Measurements from ENCODE around the gene RLN3.

DNA sequence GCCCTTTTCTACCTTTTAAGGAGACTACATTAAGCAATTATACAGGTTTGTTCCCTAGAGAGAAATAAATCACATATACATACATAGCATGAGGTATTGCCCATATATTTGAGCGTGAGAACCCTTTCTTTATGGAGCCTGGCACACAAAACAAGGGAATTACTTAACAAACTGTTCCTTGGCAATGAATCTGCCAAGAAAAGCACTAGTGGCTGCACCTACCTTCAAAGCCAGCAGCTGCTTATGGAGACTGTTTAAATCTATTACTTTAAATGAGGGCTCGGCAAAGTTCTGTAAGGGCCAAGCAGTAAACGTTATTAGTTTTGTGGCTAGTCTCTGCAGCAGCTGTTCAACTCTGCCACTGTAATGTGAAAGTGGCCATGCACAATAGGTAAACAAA is 28.9 kb upstream of the RLN3 start:
- TF ChIP-seq YY1 (IDR thresholded peaks at IDR 0.05; ENCODE audit: insufficient read depth, insufficient read length) (no peak), ZNF274 (IDR thresholded peaks at IDR 0.05; ENCODE audit: low read depth, low read length) (no peak), SUZ12 (IDR thresholded peaks at IDR 0.05; ENCODE audit: extremely low read depth, insufficient read depth, insufficient read length) (no peak)
